ENCODE data around the gene TOB1. TPM values are rescaled to one million over a fixed set of nuclear protein-coding genes. Genes with fewer than 3 reads are reported as not detected.

TOB1 gene
- total RNA-seq, 1 experiment from 2014 or later: 114 TPM

DNA sequence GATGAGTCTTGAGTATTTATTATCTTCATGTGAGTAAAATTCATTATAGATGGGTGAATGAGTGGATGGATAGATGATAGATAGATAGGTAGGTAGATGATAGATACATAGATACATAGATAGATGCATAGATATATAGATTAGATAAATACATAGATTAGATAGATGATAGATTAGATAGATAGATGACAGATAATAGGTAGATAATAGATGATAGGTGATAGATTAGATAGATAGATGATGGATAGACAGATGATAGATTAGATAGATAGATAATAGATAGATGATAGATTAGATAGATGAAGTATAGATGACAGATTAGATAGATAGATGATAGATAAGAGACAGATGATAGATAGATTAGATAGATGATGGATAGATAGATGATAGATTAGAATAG lies 52.6 kb downstream of the TOB1 start:
- no peak overlapping the region for H3K27ac Mint-ChIP-seq (ENCODE audit: unreplicated experiment)
- peaks cover 6% of the 10 kb centered on the region for H3K9me3 ChIP-seq
- H3K27me3 Mint-ChIP-seq (ENCODE audit: insufficient read depth, unreplicated experiment): no peaks in the 10 kb centered on the region
- BruUV-seq (replicated peaks): no TSS peak
- no peak overlapping the region for H3K4me3 ChIP-seq (ENCODE audit: low read depth, low read length)
- peaks cover 16% of the 10 kb centered on the region for H3K9me3 Mint-ChIP-seq (ENCODE audit: unreplicated experiment)
- ChIA-PET POLR2A (no interaction called here), CTCF (interaction anchor here (0.6 kb wide), 1 partner anchor 24 kb away, joined by 4 read pairs; no protein-coding TSS in a partner anchor)
- TF ChIP-seq, protein P1, sequence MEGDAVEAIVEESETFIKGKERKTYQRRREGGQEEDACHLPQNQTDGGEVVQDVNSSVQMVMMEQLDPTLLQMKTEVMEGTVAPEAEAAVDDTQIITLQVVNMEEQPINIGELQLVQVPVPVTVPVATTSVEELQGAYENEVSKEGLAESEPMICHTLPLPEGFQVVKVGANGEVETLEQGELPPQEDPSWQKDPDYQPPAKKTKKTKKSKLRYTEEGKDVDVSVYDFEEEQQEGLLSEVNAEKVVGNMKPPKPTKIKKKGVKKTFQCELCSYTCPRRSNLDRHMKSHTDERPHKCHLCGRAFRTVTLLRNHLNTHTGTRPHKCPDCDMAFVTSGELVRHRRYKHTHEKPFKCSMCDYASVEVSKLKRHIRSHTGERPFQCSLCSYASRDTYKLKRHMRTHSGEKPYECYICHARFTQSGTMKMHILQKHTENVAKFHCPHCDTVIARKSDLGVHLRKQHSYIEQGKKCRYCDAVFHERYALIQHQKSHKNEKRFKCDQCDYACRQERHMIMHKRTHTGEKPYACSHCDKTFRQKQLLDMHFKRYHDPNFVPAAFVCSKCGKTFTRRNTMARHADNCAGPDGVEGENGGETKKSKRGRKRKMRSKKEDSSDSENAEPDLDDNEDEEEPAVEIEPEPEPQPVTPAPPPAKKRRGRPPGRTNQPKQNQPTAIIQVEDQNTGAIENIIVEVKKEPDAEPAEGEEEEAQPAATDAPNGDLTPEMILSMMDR (IDR thresholded peaks at IDR 0.05; ENCODE audit: insufficient read depth in 1 of 2, low read depth in 1 of 2, low read length in 1 of 2, severe bottlenecking in 1 of 2, unreplicated experiment in 1 of 2): no peak
- H3K4me1 ChIP-seq: peaks cover 9% of the 10 kb centered on the region
- peaks cover 7% of the 10 kb centered on the region for H3K4me1 Mint-ChIP-seq (ENCODE audit: low read depth, unreplicated experiment)
- H3K36me3 Mint-ChIP-seq (ENCODE audit: insufficient read depth, unreplicated experiment): no peaks in the 10 kb centered on the region
- no peaks in the 10 kb centered on the region for H3K27me3 ChIP-seq (replicated peaks; ENCODE audit: control insufficient read depth, insufficient read depth, low read length)
- no peaks in the 10 kb centered on the region for H3K36me3 ChIP-seq (ENCODE audit: control insufficient read depth, insufficient read depth, low read length)
- no peak for DNase-seq
- no peak overlapping the region for H3K4me3 Mint-ChIP-seq (ENCODE audit: unreplicated experiment)
- intact Hi-C loops (cut with micrococcal nuclease; ENCODE audit: unreplicated experiment): no loop called here

Other genes starting within 250 kb of the TOB1 start
- gene ABCC3, start 231.5 kb downstream of the TOB1 start, total RNA-seq (2022): 39.3 and 45.6 TPM in 2 replicates
- 113 and 114 TPM in 2 replicates for gene ANKRD40, start 158.4 kb downstream of the TOB1 start, total RNA-seq (2022)
- 284 and 287 TPM in 2 replicates for gene LUC7L3, start 146.8 kb downstream of the TOB1 start, total RNA-seq (2022)
- gene ANKRD40CL, start 98.8 kb downstream of the TOB1 start, total RNA-seq (2022): 11.2 and 11.4 TPM in 2 replicates
- gene WFIKKN2, start 30.8 kb downstream of the TOB1 start, total RNA-seq (2022): not detected in 2 replicates

All from Caco-2 (cell line).